C4-2B (cell line): Measurements from ENCODE around the gene TBCE.
"Not testable (repeated sequence)": the region's sequence is repeated elsewhere in the genome, so short reads cannot be mapped to it uniquely, and the experiment has no call there.

Source experiments
- H3K27ac ChIP-seq: fragments of 450-650 bp; 2 replicates; pipeline ENCODE4 v1.5.1; 2017
- CTCF ChIP-seq: fragments of 450-650 bp; conservative IDR thresholded peaks from 2 replicates; pipeline ENCODE4 v1.5.1; 2017; ENCODE audit warnings: mild to moderate bottlenecking
- ZFX ChIP-seq: fragments of 450-650 bp; IDR thresholded peaks from 2 replicates; pipeline ENCODE4 v1.6.1; 2017

The TBCE gene

DNA sequence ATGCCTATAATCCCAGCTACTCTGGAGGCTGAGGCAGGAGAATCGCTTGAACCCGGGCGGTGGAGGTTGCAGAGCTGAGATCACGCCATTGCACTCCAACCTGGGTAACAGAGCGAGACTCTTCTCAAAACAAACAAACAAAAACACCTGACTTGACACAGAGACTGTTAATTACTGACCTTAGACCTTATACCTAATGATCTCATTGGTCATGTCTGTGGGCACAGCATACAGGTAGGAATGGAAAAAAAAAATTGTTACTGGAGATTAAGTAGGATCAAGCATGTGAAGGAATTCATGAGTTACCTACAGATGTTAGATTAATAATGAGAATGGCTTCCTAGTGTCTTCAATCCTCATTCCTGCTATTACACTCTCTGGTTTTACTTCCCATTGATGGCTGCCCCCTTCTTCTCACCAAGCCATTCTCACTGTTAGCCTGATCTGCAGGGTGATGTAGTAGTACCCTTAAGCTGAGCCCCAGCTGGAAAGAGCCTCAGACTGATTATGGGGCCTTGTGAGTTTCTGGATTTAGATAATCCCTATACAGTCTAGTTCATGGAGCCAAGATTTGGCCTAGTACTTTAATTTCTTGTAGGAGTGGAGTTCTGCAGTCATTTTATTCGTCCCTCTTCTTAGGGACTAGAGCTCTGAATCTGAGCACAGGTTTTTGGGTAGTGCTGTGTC is 8.8 kb downstream of the TBCE start:
- no peak for TF ChIP-seq ZFX
- no peak for TF ChIP-seq CTCF
- no peak overlapping the region for H3K27ac ChIP-seq

GRCh38 chr1:235378134-235378735 is 11.0 kb downstream of the TBCE start:
- not testable (repeated sequence) for H3K27ac ChIP-seq

DNA sequence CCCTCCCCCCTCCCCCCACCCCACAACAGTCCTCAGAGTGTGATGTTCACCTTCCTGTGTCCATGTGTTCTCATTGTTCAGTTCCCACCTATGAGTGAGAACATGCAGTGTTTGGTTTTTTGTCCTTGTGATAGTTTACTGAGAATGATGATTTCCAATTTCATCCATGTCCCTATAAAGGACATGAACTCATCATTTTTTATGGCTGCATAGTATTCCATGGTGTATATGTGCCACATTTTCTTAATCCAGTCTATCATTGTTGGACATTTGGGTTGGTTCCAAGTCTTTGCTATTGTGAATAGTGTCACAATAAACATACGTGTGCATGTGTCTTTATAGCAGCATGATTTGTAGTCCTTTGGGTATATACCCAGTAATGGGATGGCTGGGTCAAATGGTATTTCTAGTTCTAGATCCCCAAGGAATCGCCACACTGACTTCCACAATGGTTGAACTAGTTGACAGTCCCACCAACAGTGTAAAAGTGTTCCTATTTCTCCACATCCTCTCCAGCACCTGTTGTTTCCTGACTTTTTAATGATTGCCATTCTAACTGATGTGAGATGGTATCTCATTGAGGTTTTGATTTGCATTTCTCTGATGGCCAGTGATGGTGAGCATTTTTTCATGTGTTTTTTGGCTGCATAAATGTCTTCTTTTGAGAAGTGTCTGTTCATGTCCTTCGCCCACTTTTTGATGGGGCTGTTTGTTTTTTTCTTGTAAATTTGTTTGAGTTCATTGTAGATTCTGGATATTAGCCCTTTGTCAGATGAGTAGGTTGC is 14.9 kb downstream of the TBCE start:
- H3K27ac ChIP-seq: not testable (repeated sequence)

GRCh38 chr1:235385633-235386032 is 18.4 kb downstream of the TBCE start:
- not testable (repeated sequence) for H3K27ac ChIP-seq

GRCh38 chr1:235391874-235392273 is 24.6 kb downstream of the TBCE start:
- no peak overlapping the region for H3K27ac ChIP-seq
- TF ChIP-seq ZFX (no peak), CTCF (no peak)

DNA sequence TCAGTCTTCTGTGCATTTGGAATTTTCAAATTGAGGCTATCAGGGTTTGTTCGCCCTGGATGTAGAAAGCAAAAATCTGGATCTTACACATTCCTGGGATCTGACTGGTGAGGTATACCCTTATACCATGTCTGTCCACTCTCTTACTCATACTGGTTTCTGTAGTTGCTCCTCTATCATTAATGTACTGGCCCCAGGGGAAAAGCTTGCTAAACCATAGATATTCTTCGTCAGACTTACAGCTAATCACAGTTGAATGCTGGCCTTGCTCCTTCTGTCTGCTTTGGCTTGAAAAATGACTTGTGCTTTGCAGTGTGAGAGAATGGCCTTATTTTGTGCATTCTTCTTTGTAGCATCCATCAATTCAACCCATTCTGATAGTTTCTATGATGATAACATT is 30.5 kb downstream of the TBCE start:
- no peak overlapping the region for H3K27ac ChIP-seq
- TF ChIP-seq CTCF: no peak
- no peak for TF ChIP-seq ZFX

GRCh38 chr1:235399661-235400060 is 32.4 kb downstream of the TBCE start:
- no peak overlapping the region for H3K27ac ChIP-seq
- no peak for TF ChIP-seq CTCF
- TF ChIP-seq ZFX: no peak

DNA sequence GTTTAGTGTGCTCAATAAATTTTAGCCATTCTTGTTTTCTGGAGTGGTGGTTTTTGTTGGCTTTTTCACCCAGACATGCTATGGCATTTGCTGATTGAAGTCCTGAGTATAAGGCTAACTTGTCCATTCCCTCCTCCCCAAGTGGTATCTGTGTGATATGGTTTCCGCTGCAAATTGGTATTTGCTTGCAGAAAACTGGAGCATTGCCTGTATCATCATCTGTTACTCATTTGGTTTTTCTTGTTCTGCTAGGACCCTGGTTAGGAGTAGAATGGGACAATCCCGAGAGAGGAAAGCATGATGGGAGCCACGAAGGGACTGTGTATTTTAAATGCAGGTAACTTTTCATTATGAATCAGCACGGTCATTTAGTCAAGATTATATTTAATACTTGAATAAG is 34.0 kb downstream of the TBCE start:
- H3K27ac ChIP-seq: no peak overlapping the region
- no peak for TF ChIP-seq ZFX
- TF ChIP-seq CTCF: no peak
